Suprapubic skin (tissue), 4 donors: ENCODE results near the gene MUC4.

Experiments
- CTCF ChIP-seq, 2 donors: fragments of 200-600 bp in 1 of 2; fragments of 450-650 bp in 1 of 2; sonication (generic) in 1 of 2; IDR thresholded peaks; one replicate each; pipeline ENCODE4 v1.5.1; 2016 to 2019; ENCODE audit warnings: antibody characterized with exemption in 2 of 2, mild to moderate bottlenecking in 1 of 2, moderate library complexity in 1 of 2
- POLR2A ChIP-seq, 2 donors: fragments of 450-650 bp; IDR thresholded peaks; one replicate each; pipeline ENCODE4 v1.6.1; 2017; ENCODE audit warnings: antibody characterized with exemption in 2 of 2, mild to moderate bottlenecking in 2 of 2, moderate library complexity in 2 of 2
- POLR2AphosphoS5 ChIP-seq, 3 donors: sonication (generic); formaldehyde crosslinking; IDR thresholded peaks; one replicate each; pipeline ENCODE4 v1.6.1; 2017; ENCODE audit warnings: antibody characterized with exemption in 3 of 3

GRCh38 chr3:195803289-195803908 is 8.3 kb downstream of the MUC4 start:
- TF ChIP-seq CTCF (IDR thresholded peaks at IDR 0.05) (no peak), POLR2A (IDR thresholded peaks at IDR 0.05) (no peak), POLR2AphosphoS5 (IDR thresholded peaks at IDR 0.05) (no peak)
